AG20443 (cell line): ENCODE results near the gene CSRP3.
"Not testable (repeated sequence)": the region's sequence is repeated elsewhere in the genome, so short reads cannot be mapped to it uniquely, and the experiment has no call there.

Experiments
- DNase-seq: peaks from one replicate; pipeline ENCODE4 v3.0.0; 2012; ENCODE audit warnings: low spot score, mixed read lengths

CSRP3 gene

DNA sequence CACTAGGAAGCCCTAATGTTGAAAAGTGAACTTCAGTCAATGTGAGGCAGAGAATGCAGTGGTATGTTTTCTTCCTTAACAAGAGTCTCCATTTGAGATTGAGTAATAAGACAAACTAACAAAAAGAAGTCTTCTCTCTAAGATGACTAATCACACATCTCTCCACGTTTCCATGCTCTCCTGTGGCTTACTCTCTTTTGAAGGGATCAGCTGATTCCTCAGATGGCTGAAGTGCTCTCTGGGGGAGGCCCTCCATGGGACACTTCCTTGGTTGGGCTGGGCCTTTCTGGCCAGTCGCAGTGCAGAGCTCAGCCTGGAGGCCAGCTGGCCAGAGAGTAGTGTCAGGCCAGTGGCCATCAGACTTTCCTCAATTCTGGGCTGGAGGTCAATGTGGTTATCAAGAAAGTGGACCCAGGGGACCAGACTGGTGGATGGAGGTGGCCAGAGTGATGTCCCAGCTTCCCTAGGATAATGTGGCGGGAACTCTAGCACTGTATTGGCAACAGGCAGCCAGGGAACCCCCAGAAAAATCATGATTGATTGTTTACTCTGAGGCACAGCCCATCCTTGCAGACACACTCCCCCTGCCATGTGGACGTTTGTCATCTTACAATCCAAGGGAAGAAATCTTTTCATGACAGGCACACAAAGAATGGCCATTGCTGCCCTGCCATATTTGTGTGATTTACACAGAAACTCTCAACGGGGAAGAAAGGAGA lies 14.5 kb downstream of the CSRP3 start:
- DNase-seq, result peak; percentile 45

GRCh38 chr11:19185516-19186052 lies 16.2 kb downstream of the CSRP3 start:
- no peak for DNase-seq

DNA sequence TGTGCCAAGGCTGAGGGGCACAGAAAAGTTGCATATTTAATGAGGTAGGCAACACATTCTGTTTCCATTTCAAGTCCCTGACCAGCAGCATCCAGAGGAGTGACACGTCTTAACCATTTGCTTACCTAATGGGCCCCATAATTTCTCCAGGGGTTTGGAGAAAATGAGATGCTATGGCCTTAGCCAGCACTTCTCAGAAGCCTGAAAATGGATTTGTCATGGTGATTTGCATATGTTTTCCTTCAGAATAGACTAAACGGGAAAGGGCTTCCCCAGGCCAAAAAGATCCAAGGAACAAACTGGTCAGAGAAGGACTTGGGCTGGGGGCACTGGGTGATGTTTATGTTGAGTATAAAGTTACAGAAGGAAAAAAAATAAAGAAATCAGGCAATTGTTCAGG lies 16.7 kb downstream of the CSRP3 start:
- no peak for DNase-seq

GRCh38 chr11:19183646-19184045 lies 18.1 kb downstream of the CSRP3 start:
- DNase-seq, result no peak

DNA sequence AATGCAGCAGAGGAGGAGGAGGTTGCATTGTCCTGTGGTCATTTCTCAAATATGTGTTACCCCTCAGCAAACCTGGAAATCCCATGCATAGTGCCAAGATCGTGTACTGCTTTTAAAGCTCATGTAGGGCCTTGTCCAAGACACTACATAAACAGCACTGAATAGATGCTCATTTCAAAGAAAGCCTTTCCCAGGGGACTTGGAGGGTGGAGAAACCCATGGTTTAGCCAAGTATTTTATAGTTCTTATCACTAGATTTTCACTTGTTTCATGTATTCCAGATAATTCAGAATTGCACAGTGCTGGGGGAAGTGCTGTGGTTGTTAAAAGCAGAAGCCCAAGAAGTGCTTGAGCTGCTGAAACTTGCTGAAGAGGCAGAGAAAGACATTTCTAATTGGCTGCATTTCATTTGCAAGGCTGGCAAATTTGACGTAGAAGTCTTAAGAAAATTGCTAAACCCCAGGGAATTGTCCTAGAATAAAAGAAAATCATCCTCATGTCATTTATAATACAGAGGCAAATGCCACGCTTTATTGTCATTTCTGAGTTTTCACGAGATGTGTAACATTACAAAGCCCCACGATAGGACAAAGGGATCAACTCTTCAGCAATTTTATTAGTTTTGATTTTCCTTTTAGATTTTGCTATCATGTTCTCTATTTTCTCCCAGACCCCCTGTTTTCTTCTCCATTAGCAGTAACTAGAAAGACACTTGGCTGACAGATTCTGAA lies 20.1 kb downstream of the CSRP3 start:
- DNase-seq, result no peak

DNA sequence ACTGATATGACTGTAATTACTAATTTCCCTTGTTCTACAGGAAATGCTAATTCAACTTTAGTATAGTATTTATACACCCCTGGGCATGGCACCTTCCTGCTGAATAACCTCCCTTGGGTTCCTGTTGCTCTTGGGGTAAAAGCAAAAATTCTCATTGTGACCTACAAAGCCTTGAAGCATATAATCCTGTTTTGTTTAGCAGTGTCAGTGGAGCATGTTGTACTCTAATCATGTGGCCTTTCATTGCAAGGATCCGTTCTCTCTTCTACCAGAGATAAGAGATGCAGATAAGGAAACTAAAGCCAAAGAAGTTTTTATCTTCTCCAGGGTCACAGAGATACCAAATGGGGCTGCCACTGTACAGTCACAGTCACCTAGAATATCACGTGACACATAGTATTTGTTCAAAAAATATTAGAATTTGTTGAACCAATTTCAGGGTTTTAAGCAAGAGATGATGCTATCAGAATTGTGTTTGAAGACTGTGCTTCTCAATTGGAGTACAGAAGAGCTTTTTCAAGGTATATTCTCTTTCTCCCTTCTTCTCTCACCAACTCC lies 25.1 kb downstream of the CSRP3 start:
- DNase-seq, result no peak

GRCh38 chr11:19173964-19174638 lies 27.7 kb downstream of the CSRP3 start:
- DNase-seq, result no peak

DNA sequence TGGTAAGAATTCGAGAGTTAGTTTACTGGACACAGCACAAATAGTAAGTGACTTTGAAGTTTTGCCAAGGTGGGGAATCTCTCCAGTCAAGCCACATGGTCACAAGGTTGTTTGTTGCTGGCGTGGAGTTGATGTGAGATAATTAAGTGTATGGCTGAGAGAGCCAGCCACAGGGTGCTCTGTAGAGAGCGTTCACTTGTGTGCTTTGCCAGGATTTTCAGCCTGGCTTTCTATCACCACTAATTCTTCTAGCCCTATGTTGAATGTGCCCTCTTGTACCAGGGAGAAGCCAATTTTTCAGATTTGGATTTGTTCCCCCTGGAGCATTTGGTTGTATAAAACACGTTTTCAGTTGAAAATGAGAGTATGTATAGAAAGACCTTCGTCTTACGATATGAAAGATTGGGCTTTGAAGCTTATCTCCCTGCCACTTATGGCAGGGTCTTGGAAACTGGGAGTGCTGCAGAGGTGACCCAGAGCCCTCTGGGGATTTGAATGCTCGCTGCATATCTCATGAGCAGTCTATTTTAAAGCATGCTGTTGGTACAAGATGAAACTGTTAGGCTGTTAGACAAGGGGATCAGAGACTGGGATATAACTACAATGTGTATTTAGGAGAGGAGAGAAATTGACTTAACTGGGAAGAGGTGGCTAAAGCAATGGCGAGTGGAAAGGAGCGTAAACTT lies 28.6 kb downstream of the CSRP3 start:
- DNase-seq, result no peak

GRCh38 chr11:19168090-19168489 lies 33.7 kb downstream of the CSRP3 start:
- no peak for DNase-seq

DNA sequence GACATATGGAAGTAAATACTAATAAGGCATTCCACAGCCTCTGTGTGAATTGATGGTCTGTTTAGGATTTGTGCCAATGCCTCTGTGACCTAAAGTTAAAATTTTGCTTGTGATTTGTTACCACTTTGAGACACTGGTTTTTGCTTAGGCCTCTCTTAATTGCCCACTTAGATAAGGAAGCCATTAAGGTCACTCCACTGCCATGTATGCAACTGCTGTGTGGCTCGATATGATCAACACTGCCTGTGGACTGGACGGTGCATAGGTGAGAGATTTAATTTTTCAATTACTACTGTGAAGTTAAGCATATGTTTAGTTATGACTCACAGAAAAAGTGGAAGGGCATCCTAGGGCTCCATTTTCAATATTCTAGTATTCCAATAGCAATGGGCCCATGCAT lies 36.9 kb downstream of the CSRP3 start:
- no peak for DNase-seq

- DNase-seq, result no peak
These were observed 37.4 kb downstream of the CSRP3 start for GRCh38 chr11:19164230-19164855.

DNA sequence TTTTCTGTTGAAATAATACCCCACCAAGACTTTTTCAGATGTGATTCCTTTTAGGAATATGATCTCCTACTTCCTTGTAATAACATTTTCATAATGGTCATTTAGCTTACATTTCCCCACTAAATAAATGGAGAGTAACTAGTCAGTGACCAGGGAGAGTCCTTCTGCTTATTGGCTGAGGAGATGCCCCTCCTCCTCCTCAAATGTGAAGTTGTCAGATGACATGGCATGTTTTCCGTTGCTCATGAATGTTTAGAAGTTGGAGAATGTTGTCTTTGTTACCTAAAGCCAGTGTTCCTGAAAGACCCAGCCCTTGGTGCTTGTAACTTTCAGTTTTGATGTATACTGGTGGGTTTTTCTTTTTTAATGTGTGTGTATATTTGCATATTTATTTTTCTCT lies 38.2 kb downstream of the CSRP3 start:
- no peak for DNase-seq

- no peak for DNase-seq
These were observed 38.8 kb downstream of the CSRP3 start for GRCh38 chr11:19162951-19163505.

- no peak for DNase-seq
These were observed 40.1 kb downstream of the CSRP3 start for GRCh38 chr11:19161651-19162050.

DNA sequence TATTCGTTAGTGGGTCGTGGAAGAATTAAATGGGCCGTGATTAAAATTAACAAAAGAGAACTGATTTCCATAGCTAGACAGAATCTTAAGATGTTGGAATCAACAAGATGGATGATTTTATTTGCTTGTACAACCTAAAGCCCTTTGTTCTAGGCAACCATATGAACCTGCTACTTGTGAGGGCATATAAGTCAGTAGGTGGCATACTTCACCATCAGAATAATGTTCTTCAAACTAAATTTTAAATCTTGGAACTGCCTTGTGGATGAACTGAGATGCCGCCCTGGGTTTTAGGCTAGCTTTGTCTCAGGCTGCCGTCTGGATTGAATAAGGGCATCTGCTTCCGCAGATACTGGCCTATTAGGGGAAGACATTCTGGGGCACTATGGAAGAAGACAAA lies 40.9 kb downstream of the CSRP3 start:
- no peak for DNase-seq

- DNase-seq, result no peak
These were observed 44.9 kb downstream of the CSRP3 start for GRCh38 chr11:19156892-19157291.

DNA sequence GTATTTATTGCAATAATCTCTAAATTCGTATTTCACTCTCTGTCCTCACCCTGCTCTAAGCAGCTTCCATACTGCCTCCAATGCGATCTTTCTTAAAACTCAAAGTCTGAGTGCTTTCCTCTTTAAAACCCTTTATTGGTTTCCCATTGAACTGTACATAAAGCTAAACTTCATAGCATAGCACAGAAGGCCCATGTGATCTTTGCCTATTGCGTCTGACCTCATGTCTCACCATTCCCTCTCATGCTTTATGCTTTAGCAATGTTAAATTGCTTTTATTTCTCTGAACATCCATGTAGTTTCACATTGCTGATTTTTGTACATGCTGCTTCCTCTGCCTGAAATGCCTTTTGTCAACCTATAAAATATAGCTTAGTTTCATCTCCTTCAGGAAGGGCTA lies 56.5 kb downstream of the CSRP3 start:
- DNase-seq, result no peak

- not testable (repeated sequence) for DNase-seq
These were observed 64.9 kb downstream of the CSRP3 start for GRCh38 chr11:19136884-19137283.

- DNase-seq, result no peak
These were observed 67.8 kb downstream of the CSRP3 start for GRCh38 chr11:19134004-19134403.
